ENCODE results near the gene SLC12A8. TPM values are rescaled to one million over a fixed set of nuclear protein-coding genes. Genes with fewer than 3 reads are reported as not detected.
A peak's percentile ranks its signal among the peaks of the same experiment; 100 is the strongest.

Gene SLC12A8
- total and polyA plus RNA-seq, 2 donors (not counting 1 experiment from before 2014, with no cell fraction given), result 15.1 to 19.5 TPM

DNA sequence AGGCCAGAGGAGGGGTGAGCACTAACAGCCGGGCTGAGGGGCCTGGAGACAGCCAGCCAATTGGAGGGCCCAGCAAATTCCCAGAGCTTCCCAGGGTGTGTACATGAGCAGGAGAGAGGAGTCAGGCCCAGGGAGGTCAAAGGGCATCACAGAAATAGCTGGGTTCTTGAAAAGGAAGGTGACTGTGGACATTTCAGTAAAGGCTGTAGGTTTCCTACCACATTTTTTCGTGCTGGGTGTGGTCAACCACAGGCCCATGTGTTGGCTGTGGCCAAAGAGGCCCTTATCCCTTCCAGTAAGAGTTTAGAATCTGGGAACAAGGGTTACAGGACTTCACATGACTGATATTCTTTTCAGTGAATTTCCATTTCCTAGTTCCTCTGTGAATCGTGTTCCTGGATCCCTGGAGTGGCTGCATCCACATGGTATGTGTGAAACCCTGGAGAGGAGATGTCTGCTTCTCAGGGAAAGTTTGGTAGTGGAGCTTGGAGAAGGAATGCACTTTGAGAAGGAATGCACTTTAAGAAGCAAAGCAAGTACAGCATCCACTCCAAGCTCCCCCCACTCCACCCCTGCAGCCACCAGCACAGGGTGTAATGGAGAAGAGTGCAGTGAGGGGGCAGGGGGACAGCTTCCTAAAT lies 83.6 kb downstream of the SLC12A8 start:
- Histone ChIP-seq H3K4me1 (ENCODE audit: control insufficient read depth, extremely low read depth, insufficient read depth, low read length) (peaks cover 29% of the 10 kb centered on the region), H4K20me1 (ENCODE audit: control insufficient read depth, extremely low read depth, insufficient read depth, low read length) (no peaks in the 10 kb centered on the region), H3K4me2 (ENCODE audit: extremely low read depth, insufficient read depth, low read length) (peak overlapping the region; percentile 53), H3K4me3 (replicated peaks in 1 of 4; ENCODE audit: control extremely low read depth in 1 of 4, insufficient read depth in 1 of 4, low read depth in 3 of 4, low read length in 4 of 4) (peak overlapping the region in 1 of 4 experiments; percentile 5), H3K27ac (ENCODE audit: insufficient read depth, low read length) (peak overlapping the region; percentile 89), H3K36me3 (ENCODE audit: control insufficient read depth, insufficient read depth, low read length) (no peaks in the 10 kb centered on the region), H3K27me3 (ENCODE audit: control insufficient read depth, insufficient read depth, low read length) (no peaks in the 10 kb centered on the region), H3K79me2 (ENCODE audit: control insufficient read depth, insufficient read depth, low read length) (no peaks in the 10 kb centered on the region), H2AFZ (ENCODE audit: low read length) (no peak overlapping the region), H3K9ac (ENCODE audit: insufficient read depth, low read length) (no peak overlapping the region), H3K9me3 (ENCODE audit: control insufficient read depth, insufficient read depth, low read depth, low read length) (no peaks in the 10 kb centered on the region)
- no peak for TF ChIP-seq EZH2 (IDR thresholded peaks at IDR 0.05; ENCODE audit: low read length, missing control alignments)
- TF ChIP-seq, protein P1, sequence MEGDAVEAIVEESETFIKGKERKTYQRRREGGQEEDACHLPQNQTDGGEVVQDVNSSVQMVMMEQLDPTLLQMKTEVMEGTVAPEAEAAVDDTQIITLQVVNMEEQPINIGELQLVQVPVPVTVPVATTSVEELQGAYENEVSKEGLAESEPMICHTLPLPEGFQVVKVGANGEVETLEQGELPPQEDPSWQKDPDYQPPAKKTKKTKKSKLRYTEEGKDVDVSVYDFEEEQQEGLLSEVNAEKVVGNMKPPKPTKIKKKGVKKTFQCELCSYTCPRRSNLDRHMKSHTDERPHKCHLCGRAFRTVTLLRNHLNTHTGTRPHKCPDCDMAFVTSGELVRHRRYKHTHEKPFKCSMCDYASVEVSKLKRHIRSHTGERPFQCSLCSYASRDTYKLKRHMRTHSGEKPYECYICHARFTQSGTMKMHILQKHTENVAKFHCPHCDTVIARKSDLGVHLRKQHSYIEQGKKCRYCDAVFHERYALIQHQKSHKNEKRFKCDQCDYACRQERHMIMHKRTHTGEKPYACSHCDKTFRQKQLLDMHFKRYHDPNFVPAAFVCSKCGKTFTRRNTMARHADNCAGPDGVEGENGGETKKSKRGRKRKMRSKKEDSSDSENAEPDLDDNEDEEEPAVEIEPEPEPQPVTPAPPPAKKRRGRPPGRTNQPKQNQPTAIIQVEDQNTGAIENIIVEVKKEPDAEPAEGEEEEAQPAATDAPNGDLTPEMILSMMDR (conservative IDR thresholded peaks at IDR 0.05 in 1 of 2, IDR thresholded peaks at IDR 0.05 in 1 of 2; ENCODE audit: low read depth in 1 of 2, low read length in 2 of 2), result no peak
- DNase-seq (ENCODE audit: low read depth in 2 of 2), result peak; percentile 95 to 98

DNA sequence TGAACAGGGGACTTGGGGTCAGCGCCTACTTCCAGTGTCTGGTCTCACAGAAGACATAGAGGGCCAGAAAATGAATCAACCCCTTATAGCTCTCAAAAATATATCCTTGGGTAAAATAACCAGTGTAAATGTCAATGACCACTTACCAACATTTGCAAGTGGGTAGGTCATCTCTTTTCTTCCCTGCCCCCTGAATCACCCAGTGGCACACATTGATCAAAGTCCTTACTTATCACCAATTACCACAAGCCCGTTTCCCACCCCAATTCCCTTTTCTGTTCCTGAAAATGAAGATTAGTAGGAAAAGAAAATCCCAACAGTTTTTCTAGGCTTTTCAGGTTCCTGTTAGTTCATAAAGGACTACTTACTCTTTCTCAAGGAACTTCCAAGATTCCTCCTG lies 86.2 kb downstream of the SLC12A8 start:
- peak overlapping the region; percentile 75 for H3K27ac ChIP-seq (ENCODE audit: insufficient read depth, low read length)
- H2AFZ ChIP-seq (ENCODE audit: low read length), result no peak overlapping the region
- H3K36me3 ChIP-seq (ENCODE audit: control insufficient read depth, insufficient read depth, low read length), result no peaks in the 10 kb centered on the region
- DNase-seq (ENCODE audit: low read depth in 2 of 2), result peak in 1 of 2 donors; percentile 83
- H3K4me2 ChIP-seq (ENCODE audit: extremely low read depth, insufficient read depth, low read length), result no peak overlapping the region
- TF ChIP-seq, protein P1 (conservative IDR thresholded peaks at IDR 0.05 in 1 of 2, IDR thresholded peaks at IDR 0.05 in 1 of 2; ENCODE audit: low read depth in 1 of 2, low read length in 2 of 2), result no peak
- no peaks in the 10 kb centered on the region for H3K27me3 ChIP-seq (ENCODE audit: control insufficient read depth, insufficient read depth, low read length)
- no peak overlapping the region for H3K4me3 ChIP-seq (replicated peaks in 1 of 4; ENCODE audit: control extremely low read depth in 1 of 4, insufficient read depth in 1 of 4, low read depth in 3 of 4, low read length in 4 of 4)
- no peaks in the 10 kb centered on the region for H3K79me2 ChIP-seq (ENCODE audit: control insufficient read depth, insufficient read depth, low read length)
- H3K4me1 ChIP-seq (ENCODE audit: control insufficient read depth, extremely low read depth, insufficient read depth, low read length), result peaks cover 31% of the 10 kb centered on the region
- H3K9me3 ChIP-seq (ENCODE audit: control insufficient read depth, insufficient read depth, low read depth, low read length), result no peaks in the 10 kb centered on the region
- no peak overlapping the region for H3K9ac ChIP-seq (ENCODE audit: insufficient read depth, low read length)
- H4K20me1 ChIP-seq (ENCODE audit: control insufficient read depth, extremely low read depth, insufficient read depth, low read length), result no peaks in the 10 kb centered on the region

DNA sequence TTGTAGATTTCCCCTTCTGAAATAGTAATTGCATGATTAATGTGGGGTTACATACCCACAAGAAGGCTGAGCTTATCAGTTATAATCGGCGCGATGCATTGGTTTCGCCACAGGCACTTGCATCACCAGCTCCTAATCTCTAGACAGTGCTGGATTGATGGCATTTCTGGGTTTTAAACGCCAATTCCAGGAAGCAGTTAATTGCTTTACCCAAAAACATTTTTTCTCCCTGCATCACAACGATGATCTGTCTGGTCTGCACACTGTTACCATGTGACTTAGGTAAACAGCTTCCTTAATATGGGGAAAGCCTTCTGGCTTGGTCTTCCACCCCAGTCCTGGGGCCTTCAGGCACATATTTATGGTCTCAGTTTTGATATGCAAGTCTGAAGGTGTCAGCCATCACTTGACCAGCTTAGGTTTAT lies 86.7 kb downstream of the SLC12A8 start:
- no peaks in the 10 kb centered on the region for H3K27me3 ChIP-seq (ENCODE audit: control insufficient read depth, insufficient read depth, low read length)
- no peak overlapping the region for H3K4me3 ChIP-seq (replicated peaks in 1 of 4; ENCODE audit: control extremely low read depth in 1 of 4, insufficient read depth in 1 of 4, low read depth in 3 of 4, low read length in 4 of 4)
- H3K36me3 ChIP-seq (ENCODE audit: control insufficient read depth, insufficient read depth, low read length), result no peaks in the 10 kb centered on the region
- no peaks in the 10 kb centered on the region for H3K79me2 ChIP-seq (ENCODE audit: control insufficient read depth, insufficient read depth, low read length)
- no peak overlapping the region for H2AFZ ChIP-seq (ENCODE audit: low read length)
- peak overlapping the region; percentile 75 for H3K27ac ChIP-seq (ENCODE audit: insufficient read depth, low read length)
- no peaks in the 10 kb centered on the region for H3K9me3 ChIP-seq (ENCODE audit: control insufficient read depth, insufficient read depth, low read depth, low read length)
- H3K4me2 ChIP-seq (ENCODE audit: extremely low read depth, insufficient read depth, low read length), result peak overlapping the region; percentile 54
- H4K20me1 ChIP-seq (ENCODE audit: control insufficient read depth, extremely low read depth, insufficient read depth, low read length), result no peaks in the 10 kb centered on the region
- H3K9ac ChIP-seq (ENCODE audit: insufficient read depth, low read length), result no peak overlapping the region
- DNase-seq (ENCODE audit: low read depth in 2 of 2), result peak; percentile 94 to 100
- no peak for TF ChIP-seq EZH2 (IDR thresholded peaks at IDR 0.05; ENCODE audit: low read length, missing control alignments)
- TF ChIP-seq, protein P1 (conservative IDR thresholded peaks at IDR 0.05 in 1 of 2, IDR thresholded peaks at IDR 0.05 in 1 of 2; ENCODE audit: low read depth in 1 of 2, low read length in 2 of 2), result no peak
- H3K4me1 ChIP-seq (ENCODE audit: control insufficient read depth, extremely low read depth, insufficient read depth, low read length), result peaks cover 34% of the 10 kb centered on the region
